AG10803 (cell line): ENCODE results near the gene DHRS1.
"Not testable (repeated sequence)": the region's sequence is repeated elsewhere in the genome, so short reads cannot be mapped to it uniquely, and the experiment has no call there.

ENCODE experiments used
- DNase-seq: peaks from one replicate; pipeline ENCODE4 v3.0.0; 2010; ENCODE audit warnings: low read depth
- H3K4me3 ChIP-seq: 2 replicates; pipeline ENCODE4 v1.5.1; 2011; ENCODE audit warnings: mild to moderate bottlenecking, low read length, control low read depth
- CTCF ChIP-seq: conservative IDR thresholded peaks from 2 replicates; pipeline ENCODE4 v1.5.1; 2011; ENCODE audit warnings: mild to moderate bottlenecking, low read length, control low read depth, inconsistent platforms

The DHRS1 gene

GRCh38 chr14:24252289-24253124 lies 47.1 kb downstream of the DHRS1 start:
- no peak for DNase-seq
- TF ChIP-seq CTCF = no peak
- no peak overlapping the region for H3K4me3 ChIP-seq

DNA sequence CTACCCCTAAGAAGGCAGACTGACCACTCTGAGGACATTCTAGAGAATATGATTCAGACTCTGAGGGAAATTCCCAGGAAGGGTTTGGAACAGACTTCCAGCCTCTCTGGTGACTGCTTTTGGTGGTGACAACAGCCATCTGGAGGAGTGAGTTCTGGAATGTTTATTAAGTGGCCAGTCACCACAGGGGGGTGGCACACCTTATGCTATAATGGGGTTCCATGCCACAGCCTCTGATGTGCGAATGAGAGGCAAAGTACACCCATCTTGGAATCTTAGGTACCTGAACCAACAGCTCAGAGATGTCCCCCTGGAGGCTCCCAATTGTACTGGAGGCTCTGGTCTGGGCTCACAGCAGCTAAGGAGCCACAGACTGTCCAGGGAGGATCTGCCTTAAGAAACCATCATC lies 47.7 kb downstream of the DHRS1 start:
- peak; percentile 38 for DNase-seq
- peak; percentile 33 for TF ChIP-seq CTCF
- H3K4me3 ChIP-seq = no peak overlapping the region

DNA sequence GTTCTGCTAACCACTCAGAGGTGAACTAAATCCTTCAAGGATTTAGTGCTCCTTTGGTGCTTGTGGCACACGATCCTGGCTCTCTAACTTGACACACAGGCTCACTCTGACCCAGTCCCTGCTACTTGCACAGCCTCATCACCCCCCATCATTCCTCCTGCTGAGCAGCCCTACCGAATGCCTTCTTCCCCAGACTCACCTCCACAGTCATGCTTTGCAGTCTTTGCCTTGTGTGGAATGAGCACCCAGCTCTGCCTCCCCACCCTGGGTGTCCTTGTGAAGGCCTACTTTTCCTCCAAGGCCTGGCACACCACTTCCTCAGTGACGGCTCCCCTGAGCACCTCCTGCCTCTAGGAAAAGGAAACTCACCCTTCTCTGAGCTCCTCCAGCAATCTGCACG lies 49.2 kb downstream of the DHRS1 start:
- no peak overlapping the region for H3K4me3 ChIP-seq
- no peak for DNase-seq
- no peak for TF ChIP-seq CTCF

GRCh38 chr14:24249230-24250021 lies 50.2 kb downstream of the DHRS1 start:
- no peak for TF ChIP-seq CTCF
- DNase-seq = no peak
- no peak overlapping the region for H3K4me3 ChIP-seq

- no peak for TF ChIP-seq CTCF
- H3K4me3 ChIP-seq = no peak overlapping the region
- DNase-seq = no peak
These were observed 52.2 kb downstream of the DHRS1 start for GRCh38 chr14:24247422-24247821.

- no peak for DNase-seq
- no peak overlapping the region for H3K4me3 ChIP-seq
- TF ChIP-seq CTCF = no peak
These were observed 52.8 kb downstream of the DHRS1 start for GRCh38 chr14:24246765-24247212.

DNA sequence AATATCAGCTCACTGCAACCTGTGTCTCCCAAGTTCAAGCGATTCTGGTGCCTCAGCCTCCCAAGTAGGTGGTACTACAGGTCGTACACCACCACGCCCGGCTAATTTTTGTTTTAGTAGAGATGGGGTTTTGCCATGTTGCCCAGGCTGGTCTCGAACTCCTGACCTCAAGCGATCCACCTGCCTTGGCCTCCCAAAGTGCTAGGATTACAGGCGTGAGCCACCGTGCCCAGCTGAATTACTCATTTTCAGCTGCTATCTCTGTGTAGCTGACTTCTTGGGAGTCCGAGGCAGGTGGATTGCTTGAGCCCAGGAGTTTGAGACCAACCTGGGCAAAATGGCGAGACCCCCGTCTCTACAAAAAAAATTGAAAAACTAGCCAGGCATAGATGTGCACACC lies 54.2 kb downstream of the DHRS1 start:
- not testable (repeated sequence) for DNase-seq, H3K4me3 ChIP-seq
